ENCODE measurements around the gene MAML1. TPM values are rescaled to one million over a fixed set of nuclear protein-coding genes. Genes with fewer than 3 reads are reported as not detected.

The MAML1 gene
- total RNA-seq, 1 experiment from 2014 or later = 34.0 TPM

DNA sequence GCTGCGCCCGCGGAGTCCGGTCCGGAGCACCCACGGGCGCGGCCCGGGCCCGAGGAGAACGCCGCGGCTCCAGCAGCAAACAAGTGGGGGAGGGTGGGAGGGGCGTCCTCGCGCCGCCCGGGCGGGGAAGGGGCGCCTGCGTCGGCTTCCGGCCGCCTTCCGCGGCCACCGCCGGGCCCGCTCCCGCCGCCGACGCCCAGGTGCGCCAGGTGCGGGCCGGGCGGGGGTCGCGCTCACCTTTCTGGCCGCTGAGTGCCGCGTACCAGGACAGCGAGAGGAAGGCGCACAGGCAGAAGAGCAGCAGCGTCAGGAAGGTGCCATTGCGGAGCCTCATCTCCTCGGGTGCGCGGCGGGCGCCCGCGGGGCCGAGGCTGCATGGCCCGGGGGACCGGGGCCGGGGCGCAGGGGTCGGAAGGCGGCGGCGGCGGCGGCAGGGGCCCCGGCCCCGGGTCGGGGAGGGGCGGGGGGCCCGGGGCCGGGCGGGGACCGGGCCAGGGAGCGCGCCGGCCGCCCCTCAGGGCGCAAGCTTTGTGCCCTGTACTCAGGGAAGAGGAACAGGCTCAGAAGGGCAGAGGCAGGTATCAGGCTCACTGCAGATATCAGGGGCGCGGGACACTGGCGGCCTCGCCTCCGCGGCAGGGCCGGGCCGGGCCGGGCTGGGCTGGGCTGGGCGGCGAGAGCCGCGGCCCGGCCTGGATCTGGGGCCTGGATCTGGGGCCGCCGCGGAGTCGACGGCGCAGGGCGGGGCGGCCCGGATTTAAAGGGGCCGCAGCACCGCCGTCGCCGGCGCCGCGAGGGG is 73.8 kb downstream of the MAML1 start, which contains the start of gene MGAT4B:
Gene MGAT4B, minus strand, starts transcription at position 617 of the 799 bp plus-strand sequence. Its CDS starts 283 bp downstream, at position 334.
- H4K20me1 ChIP-seq (ENCODE audit: insufficient read depth) = peaks cover 35% of the 10 kb centered on the region
- peak within 1 kb of the TSS; percentile 97 for H3K4me2 ChIP-seq
- CTCF ChIA-PET = no interaction called here
- H3K36me3 ChIP-seq (ENCODE audit: low read depth) = no peaks in the 10 kb centered on the region; the same call in 1 of the 2 replicates
- DNase-seq = peak in 1 of 2 experiments; percentile 83
- peak within 1 kb of the TSS; percentile 83 for H2AFZ ChIP-seq
- BruUV-seq (replicated peaks) = no TSS peak
- no peaks in the 10 kb centered on the region for H3K9me2 ChIP-seq (ENCODE audit: insufficient read depth)
- intact Hi-C loops (cut with micrococcal nuclease; ENCODE audit: unreplicated experiment) = loop anchor here (1.0 to 10.0 kb wide), 3 partner anchors 10 to 98 kb away; partner anchors contain the start of gene TBC1D9B
- no peaks in the 10 kb centered on the region; the same call in 1 of the 2 replicates for H3K9me3 ChIP-seq (ENCODE audit: insufficient read depth, low read depth)
- peaks cover 54% of the 10 kb centered on the region for H3K79me2 ChIP-seq (ENCODE audit: low read depth)
- peaks cover 37% of the 10 kb centered on the region for H3F3A ChIP-seq (ENCODE audit: insufficient read depth, low read depth)
- peaks cover 40% of the 10 kb centered on the region for H3K4me1 ChIP-seq (replicated peaks; ENCODE audit: insufficient read depth)
- POLR2A ChIA-PET (ENCODE audit: unreplicated experiment) = interaction anchor here (0.6 kb wide), 1 partner anchor 12 kb away, joined by 15 read pairs; no protein-coding TSS in a partner anchor
- H3K27ac ChIP-seq = peak within 1 kb of the TSS; percentile 53
- TF ChIP-seq EZH2 (IDR thresholded peaks at IDR 0.05; ENCODE audit: low read depth) = no peak
- TF ChIP-seq, protein P1, sequence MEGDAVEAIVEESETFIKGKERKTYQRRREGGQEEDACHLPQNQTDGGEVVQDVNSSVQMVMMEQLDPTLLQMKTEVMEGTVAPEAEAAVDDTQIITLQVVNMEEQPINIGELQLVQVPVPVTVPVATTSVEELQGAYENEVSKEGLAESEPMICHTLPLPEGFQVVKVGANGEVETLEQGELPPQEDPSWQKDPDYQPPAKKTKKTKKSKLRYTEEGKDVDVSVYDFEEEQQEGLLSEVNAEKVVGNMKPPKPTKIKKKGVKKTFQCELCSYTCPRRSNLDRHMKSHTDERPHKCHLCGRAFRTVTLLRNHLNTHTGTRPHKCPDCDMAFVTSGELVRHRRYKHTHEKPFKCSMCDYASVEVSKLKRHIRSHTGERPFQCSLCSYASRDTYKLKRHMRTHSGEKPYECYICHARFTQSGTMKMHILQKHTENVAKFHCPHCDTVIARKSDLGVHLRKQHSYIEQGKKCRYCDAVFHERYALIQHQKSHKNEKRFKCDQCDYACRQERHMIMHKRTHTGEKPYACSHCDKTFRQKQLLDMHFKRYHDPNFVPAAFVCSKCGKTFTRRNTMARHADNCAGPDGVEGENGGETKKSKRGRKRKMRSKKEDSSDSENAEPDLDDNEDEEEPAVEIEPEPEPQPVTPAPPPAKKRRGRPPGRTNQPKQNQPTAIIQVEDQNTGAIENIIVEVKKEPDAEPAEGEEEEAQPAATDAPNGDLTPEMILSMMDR (conservative IDR thresholded peaks at IDR 0.05) = no peak
- H3K27me3 ChIP-seq (ENCODE audit: insufficient read depth, low read depth) = no peaks in the 10 kb centered on the region
- peak within 1 kb of the TSS; percentile 98 for H3K4me3 ChIP-seq

DNA sequence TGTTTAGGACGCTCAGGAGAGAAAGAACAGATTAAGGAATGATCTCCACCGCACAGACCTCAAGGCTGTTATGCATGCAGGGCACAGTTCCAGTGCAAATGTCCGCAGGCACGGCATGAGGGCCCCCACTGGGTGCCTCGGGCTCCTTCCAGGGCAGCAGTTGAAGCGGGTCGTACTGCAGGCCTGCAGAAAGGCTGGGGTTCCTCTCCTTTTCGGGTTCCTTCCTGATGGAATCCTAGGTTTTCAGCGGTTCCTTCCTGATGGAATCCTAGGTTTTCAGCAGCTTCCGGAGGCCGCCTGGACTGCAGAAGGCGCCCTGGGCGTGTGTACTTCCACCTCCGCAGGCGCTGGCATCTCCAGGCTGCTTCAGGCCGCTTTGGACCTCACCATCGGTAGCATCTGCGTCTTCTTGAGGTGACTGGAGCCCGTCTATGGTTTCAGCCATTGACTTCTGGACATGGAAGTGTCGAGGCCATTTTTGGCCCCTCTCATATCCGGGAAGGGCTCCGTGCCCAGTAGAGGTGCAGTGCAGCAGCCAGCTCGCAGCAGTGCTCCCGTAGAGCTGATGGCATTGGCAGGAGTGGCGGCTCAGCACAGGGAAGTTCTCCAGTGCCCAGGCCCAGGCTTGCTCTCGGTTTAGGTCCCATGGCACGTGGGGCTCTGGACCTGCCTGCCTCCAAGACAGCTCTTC is 79.7 kb downstream of the MAML1 start:
- POLR2A ChIA-PET (ENCODE audit: unreplicated experiment) = no interaction called here
- CTCF ChIA-PET = no interaction called here
- H4K20me1 ChIP-seq (ENCODE audit: insufficient read depth) = no peaks in the 10 kb centered on the region
- no peaks in the 10 kb centered on the region for H3K9me2 ChIP-seq (ENCODE audit: insufficient read depth)
- H3K9me3 ChIP-seq (ENCODE audit: insufficient read depth, low read depth) = no peaks in the 10 kb centered on the region; the same call in 1 of the 2 replicates
- no peak overlapping the region for H3K4me2 ChIP-seq
- H3K4me3 ChIP-seq = no peak overlapping the region
- H3K36me3 ChIP-seq (ENCODE audit: low read depth) = no peaks in the 10 kb centered on the region; the same call in 1 of the 2 replicates
- no peak overlapping the region for H2AFZ ChIP-seq
- H3K79me2 ChIP-seq (ENCODE audit: low read depth) = peaks cover 10% of the 10 kb centered on the region; the same call in 1 of the 2 replicates
- no peak overlapping the region for H3K27ac ChIP-seq
- intact Hi-C loops (cut with micrococcal nuclease; ENCODE audit: unreplicated experiment) = no loop called here
- DNase-seq = no peak
- peaks cover 28% of the 10 kb centered on the region; the same call in 1 of the 2 replicates for H3F3A ChIP-seq (ENCODE audit: insufficient read depth, low read depth)
- H3K4me1 ChIP-seq (replicated peaks; ENCODE audit: insufficient read depth) = peaks cover 14% of the 10 kb centered on the region; the same call in 1 of the 2 replicates
- BruUV-seq (replicated peaks) = no TSS peak
- TF ChIP-seq, protein P1 (conservative IDR thresholded peaks at IDR 0.05) = no peak
- no peak for TF ChIP-seq EZH2 (IDR thresholded peaks at IDR 0.05; ENCODE audit: low read depth)
- H3K27me3 ChIP-seq (ENCODE audit: insufficient read depth, low read depth) = no peaks in the 10 kb centered on the region

DNA sequence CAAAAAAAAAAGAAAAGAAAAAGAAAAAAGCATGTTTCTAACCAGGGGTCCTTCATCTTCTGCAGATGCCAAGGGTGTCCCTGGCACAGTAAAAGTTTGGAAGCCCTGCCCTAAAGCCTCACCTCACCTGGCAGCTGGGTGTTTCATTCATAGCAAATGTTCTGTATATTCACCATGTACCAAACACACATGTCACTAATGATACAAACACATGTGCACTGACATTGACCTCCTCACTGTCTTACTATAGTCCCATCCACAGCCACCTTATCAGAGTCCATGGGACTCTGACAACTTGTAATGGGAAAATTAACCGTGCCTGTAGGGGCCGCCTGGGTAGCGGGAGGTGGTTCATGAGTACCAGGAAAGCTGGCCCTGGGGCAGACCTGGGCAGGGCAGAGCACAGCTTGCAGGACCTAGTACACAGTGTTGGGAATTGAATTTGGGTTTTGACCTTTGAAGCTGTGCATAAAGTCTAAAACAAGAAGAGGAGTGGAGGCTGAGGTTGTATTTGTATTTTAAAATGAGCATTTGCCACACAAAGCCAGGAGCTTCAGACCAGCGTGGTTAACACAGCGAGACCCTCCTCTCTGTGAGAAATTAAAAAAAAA is 80.5 kb downstream of the MAML1 start:
- CTCF ChIA-PET = no interaction called here
- POLR2A ChIA-PET (ENCODE audit: unreplicated experiment) = interaction anchor here (0.6 kb wide), 1 partner anchor 25 kb away, joined by 8 read pairs; no protein-coding TSS in a partner anchor

More for the DNA sequence above, 80.5 kb downstream of the MAML1 start:
- Histone ChIP-seq H3K9me2 (ENCODE audit: insufficient read depth) (no peaks in the 10 kb centered on the region), H3K9me3 (ENCODE audit: insufficient read depth, low read depth) (no peaks in the 10 kb centered on the region; the same call in 1 of the 2 replicates), H2AFZ (no peak overlapping the region), H3K4me2 (no peak overlapping the region), H3K4me3 (no peak overlapping the region), H3K27me3 (ENCODE audit: insufficient read depth, low read depth) (no peaks in the 10 kb centered on the region), H3K4me1 (replicated peaks; ENCODE audit: insufficient read depth) (peaks cover 14% of the 10 kb centered on the region), H3K79me2 (ENCODE audit: low read depth) (peaks cover 3% of the 10 kb centered on the region; the same call in 1 of the 2 replicates), H3K36me3 (ENCODE audit: low read depth) (no peaks in the 10 kb centered on the region; the same call in 1 of the 2 replicates), H3K27ac (no peak overlapping the region), H4K20me1 (ENCODE audit: insufficient read depth) (no peaks in the 10 kb centered on the region), H3F3A (ENCODE audit: insufficient read depth, low read depth) (peaks cover 26% of the 10 kb centered on the region; the same call in 1 of the 2 replicates)
- intact Hi-C loops (cut with micrococcal nuclease; ENCODE audit: unreplicated experiment) = no loop called here
- no TSS peak for BruUV-seq (replicated peaks)
- TF ChIP-seq EZH2 (IDR thresholded peaks at IDR 0.05; ENCODE audit: low read depth) = no peak
- TF ChIP-seq, protein P1 (conservative IDR thresholded peaks at IDR 0.05) = no peak
- no peak for DNase-seq

Measured in PC-9 (cell line).